COR-L47 (cell line): ENCODE measurements around the gene LRCH1.

Source experiments
- DNase-seq: peaks from one replicate; lab custom pipeline; 2025; lab: John Stamatoyannopoulos, UW

LRCH1 gene

DNA sequence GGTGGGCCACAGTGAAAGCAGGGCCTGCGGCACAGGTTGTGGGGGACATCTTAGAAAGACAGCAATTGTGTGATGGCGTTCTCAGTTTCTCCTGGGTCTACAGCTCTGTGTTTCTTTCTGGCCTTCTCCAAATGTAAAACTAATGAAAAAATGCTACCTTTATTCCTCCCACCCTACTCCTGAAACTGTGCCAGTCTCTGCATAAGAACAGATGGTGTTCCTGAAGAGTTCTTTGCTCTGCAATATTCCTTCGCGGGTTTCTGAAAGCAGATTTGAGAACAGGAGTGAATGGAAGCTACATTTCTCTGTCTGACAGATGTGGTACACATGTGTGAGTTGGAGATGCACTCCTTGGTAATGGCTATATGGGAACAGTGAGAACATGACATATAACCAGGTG is 18.0 kb upstream of the LRCH1 start:
- DNase-seq: no peak

DNA sequence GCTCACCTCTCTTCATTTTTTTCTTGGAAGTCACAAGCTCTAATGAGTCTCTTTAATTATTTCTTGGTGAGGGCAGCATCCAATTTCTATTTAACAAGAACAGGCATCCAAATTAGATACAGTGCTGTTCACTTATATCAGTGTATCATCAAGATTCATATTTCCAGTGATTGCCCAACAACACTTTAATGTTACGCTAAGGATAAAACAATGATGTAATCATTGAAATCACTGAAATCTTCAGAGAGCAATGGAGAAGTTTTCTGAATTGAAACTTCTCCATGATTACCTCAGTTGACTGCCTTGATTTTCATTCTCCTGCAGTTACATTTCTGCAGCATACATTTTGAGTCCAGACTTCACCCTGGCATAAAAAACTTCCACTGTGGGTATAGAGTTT is 17.1 kb upstream of the LRCH1 start:
- no peak for DNase-seq

DNA sequence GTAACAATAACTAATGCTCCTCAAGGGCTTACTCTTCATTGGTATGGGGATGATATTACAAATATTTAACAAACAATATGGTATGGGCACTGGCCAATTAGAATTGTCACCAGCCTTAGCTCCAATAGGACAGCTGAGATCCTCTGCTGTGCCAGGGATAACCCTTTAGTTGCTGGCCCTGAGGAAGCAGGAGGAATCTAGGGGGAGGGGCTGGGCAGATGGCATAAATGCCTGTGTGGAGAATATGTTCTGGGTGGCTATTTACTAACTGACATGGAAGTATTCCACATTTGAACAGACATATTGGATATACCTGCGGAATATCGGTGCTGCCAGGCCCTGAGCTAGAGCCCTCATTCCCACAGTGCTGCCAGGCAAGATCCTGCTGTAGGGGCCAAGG is 16.6 kb upstream of the LRCH1 start:
- no peak for DNase-seq

DNA sequence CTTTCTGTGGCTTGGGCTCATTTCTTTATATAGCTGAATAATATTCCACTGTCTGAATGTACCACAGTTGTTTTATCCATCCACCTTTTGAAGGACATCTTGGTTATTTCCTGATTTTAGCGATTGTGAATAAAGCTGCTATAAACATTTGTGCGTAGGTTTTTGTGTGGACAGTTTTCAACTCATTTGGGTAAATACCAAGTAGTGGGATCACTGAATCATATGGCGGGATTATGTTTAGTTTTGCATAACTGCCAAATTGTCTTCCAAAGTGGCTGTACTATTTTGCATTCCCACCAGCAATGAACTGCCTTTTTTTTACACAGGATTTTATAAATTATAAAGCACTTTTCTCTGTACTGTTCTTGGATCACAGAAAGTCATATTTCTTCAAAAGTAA is 13.7 kb upstream of the LRCH1 start:
- DNase-seq: no peak

DNA sequence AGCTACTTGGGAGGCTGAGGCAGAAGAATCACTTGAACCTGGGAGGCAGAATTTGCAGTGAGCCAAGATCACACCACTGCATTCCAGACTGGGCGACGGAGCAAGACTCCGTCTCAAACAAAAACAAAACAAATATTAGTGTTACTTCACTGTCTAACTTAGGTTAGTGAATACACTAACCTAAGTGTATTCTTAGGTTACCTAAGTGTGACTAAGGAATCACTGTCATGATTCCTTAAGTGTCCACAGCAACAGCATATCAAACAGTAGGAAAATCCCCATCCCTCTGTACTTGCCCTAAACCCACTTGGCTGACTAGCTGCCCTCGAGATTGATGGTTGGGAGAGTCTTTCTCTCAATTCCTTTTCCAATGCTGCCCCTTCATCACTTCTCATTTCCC is 11.8 kb upstream of the LRCH1 start:
- no peak for DNase-seq

DNA sequence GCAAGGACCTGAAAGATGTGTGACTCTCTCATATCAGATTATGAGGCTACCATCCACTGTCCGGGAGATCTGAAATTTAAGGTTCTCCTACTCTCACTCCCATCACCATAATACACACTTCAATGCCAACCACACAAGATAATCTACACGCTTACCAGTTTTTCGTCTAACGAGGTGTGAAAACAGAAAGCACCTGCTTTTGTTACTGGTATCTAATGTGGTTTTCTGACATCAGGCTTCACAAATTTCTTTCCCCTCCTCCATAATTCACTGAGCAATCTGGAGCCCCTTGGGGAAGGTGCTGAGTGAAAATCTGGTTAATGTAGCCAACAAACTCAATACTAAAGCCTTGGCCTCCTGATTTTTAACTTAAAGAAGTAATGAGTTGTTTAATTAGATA is 10.1 kb upstream of the LRCH1 start:
- no peak for DNase-seq

DNA sequence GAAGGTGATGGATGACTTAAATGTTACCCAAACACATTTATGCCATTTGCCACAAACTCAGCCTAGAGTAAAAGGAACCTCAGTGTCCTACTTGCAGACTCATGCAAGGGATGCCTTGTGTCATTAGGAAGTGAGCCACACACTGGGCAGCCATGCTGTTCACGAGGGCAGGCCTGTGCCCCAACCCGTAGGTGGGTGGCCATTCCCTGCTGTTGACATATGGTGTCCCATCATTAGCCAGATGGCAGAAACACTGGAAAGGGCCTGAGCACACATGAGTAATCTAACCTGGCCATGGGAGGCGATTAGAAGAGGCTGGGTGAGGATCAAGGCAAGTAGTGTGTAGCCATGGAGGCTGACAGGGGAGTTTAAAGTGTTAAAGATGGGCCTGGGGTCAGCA is 9.7 kb upstream of the LRCH1 start:
- no peak for DNase-seq

DNA sequence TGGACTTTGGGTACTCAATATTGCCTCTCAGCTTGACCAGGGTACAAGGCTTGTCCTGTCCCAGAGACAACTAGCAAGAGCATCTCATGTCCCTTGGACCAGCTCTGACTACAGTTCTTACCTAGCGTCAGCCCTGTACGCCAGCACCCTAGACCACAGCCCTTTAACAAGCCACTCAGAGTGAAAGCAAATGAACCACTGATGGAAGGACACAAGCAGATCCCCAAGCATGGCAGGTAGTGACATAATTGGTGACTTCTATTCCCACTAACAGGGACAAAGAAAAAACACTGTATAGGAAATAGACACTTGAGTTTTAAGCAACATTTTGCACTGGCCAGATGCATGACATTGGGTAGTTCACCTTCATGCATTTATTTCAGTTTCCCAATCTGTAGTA is 8.8 kb upstream of the LRCH1 start:
- no peak for DNase-seq

DNA sequence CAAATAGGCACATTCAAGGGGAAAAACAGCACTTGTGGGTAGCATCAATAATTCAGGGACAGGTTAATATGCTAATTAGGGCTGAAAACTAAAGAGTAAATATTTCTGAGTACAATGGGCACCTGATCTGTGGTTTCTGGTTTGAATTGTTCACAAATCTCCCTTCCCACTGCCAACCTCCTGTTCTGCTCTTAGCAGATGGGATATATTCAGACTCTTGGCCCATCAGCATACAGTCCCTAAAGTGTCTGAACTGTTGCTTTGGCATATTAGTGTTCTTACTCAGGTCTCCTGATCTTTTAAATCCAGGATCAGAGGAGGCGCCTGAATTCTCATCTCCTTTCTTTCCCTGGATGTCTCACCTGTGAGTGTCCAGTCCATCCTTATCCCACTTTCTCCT is 8.2 kb upstream of the LRCH1 start:
- no peak for DNase-seq

DNA sequence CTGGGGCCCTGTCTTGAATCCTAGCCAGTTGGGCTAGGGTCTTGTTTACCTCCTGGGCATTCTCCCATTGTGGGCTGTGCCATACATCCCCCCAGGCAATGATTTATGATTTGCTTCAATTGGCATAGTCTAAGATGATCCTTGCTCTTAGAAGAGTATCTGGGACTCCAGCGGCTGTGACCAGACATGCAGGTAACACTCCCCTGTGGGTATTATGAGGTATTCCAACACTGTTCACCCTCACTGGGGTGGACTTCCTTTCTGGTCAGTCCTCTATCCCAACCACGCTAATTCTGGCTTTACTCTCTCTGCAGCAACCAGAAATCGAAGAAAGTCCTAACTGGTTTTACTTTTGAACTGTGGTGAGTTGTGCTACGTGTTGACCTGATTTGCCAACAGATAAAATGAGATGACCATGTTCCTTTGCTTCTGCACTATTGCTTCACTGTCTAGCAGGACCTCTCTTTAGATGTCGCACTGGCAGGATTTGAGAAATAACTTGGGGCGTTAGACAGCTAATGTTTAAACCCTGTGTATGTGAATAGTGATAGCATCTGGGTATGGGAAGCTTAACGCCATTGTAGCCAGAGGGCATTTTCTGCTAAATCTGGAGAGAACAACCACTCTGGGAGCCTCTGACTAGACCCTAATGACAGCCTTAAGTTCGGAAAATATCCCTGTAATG is 6.7 kb upstream of the LRCH1 start:
- DNase-seq: no peak

DNA sequence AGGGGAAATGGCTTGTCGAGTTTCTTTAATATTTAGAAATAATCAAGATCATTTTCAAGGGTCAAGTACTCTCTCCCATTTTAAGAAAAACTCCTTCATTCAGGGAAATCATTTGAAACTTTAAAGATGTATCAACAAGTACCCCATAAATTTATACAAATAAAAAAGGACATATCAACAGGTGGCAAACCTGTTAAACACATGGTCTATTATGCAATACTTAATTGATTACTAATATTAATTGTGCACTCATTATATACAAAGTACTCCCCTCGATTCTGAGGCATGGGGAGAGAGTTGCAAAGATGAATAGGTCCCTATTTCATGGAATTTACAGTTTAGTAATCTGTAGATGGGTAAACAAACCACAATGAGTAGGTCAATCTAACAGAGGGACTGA is 2.1 kb upstream of the LRCH1 start:
- no peak for DNase-seq

DNA sequence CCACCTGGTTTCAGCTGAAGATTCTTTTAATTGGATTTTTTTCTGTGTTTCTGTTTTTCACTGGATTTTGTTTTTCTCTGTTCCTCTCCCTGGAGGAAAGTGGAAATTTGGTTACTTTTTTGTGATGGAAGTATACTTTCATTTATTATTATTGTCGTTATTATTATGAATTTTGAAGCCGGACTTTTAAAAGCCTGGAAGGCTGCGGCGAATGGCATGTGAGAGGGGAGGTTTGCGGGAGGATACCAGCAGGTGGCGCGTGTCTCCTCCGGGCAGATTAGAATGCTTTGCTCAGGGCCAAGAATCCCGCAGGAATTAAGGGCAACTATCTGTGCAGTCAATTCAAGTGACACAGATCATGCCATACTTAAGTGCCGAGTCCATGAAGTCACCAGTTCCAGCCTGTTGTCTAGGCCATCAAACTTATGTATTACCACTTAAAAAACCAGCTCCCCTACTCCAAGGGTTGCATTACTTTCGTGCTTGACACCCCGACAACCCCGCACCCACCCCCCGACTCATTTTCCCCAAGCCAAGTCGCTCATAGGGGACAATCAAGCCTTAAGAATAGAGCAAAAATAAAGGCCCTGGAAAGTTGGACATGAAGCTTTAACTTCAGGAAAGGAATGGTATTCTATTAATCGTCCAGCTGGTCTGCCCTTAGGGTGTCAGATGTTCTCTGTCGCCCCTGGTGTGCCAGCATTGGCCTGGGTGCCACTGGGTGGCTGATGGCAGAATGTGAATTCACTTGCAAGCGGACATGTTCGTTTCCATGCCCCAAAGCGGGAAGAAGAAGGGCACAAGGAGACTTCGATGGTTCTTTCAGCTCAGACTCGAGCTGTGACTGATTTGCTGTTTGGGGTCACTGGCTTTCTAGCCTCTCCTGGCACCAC is 1.3 kb upstream of the LRCH1 start:
- DNase-seq: peak; percentile 78

DNA sequence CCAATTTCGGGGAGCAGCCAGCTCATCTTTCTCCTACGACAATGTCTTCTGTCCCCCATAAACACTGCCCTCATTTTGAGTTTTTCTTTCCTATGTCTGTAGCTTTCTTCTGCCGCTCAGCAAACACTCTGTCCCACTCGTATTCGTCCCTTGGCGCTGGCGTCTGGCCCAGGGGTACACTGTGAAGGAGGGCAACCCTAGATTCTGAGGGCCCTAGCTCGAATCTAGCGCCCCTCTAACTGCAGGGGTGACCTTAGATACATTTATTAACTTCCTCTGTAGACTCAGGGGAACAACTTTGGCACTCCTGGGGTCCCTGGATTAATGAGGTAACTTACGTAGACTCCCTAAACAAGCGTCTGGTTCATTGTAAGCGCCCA is 677 bp upstream of the LRCH1 start:
- no peak for DNase-seq

DNA sequence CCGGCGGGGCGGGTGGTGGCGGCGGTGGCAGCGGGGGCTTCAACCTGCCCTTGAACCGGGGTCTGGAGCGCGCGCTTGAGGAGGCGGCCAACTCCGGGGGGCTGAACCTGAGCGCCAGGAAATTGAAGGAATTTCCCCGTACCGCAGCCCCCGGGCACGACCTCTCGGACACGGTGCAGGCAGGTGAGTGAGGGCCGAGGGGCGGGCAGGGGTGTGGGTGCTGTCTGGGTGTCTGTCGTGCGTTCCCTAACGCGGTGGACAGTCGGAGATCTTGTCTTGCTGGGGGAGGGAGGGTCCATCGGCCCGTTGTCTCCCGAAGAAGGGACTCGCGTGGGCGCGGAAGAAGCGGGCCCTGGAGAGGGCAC is 533 bp downstream of the LRCH1 start:
- no peak for DNase-seq

DNA sequence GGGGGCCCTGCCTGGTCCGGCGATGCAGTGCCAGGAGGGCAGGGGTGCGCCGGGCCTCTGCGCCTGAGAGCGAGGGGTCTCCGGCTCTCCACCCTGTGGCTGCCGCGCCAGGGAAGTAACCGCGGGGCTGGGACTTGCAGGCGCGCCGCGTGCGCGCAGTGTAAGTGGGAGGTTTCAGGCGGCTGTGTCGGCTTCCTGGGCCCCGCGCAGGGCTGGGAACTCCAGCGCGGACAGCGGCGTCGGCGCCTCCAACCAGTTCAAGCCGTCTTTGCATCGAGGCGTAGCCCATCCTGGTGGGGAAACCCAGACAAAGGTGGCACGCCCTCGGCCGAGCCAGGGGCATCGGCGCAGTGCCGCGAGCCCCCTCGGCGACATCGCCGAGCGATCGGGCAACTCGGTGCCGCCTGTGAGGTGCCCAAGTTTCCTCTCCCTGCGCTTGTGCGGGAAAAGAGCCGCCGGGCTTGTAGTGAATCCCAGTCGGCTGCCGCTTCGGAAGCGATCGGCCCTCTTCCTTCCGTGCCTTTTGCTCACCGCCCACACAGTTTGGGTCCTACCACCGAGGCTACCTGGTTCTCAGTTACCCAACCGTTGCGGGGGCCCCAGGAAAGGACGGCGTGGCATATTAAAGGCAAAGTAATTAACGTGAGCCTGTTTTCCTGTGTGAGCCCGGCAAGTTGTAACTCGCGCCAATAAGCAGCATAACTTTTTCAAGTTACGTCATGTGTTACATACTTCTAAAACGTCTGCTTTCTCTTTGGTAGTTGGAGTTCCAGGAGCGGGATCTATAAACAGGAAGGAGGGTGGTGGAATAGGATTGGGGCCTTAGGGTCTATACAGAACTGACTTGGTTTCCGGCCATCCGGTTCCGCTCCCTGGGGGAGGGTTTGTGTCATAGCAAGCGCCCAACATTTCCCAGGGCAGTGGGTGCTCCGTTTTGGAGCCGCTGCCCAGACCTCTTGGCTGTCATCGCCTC is 1.2 kb downstream of the LRCH1 start:
- DNase-seq: peak; percentile 74

DNA sequence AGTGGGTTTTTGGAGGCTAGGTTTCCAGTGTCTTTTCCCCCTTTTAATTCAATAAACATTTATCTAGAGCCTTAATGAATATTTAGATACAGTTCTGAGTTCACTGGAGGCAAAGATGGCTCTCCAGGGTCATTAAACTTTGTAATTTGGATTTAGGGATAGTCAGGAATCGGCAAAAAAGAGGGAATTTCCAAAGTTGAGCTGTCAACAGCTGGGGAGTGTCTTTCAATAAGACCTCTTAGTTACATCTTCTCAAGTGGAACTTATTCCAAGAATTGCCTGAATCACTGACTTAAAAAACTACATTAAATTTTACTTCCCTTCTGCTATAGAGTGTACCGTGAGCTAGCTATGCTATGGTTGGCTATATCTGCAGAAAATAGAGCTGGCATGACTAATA is 2.0 kb downstream of the LRCH1 start:
- no peak for DNase-seq

DNA sequence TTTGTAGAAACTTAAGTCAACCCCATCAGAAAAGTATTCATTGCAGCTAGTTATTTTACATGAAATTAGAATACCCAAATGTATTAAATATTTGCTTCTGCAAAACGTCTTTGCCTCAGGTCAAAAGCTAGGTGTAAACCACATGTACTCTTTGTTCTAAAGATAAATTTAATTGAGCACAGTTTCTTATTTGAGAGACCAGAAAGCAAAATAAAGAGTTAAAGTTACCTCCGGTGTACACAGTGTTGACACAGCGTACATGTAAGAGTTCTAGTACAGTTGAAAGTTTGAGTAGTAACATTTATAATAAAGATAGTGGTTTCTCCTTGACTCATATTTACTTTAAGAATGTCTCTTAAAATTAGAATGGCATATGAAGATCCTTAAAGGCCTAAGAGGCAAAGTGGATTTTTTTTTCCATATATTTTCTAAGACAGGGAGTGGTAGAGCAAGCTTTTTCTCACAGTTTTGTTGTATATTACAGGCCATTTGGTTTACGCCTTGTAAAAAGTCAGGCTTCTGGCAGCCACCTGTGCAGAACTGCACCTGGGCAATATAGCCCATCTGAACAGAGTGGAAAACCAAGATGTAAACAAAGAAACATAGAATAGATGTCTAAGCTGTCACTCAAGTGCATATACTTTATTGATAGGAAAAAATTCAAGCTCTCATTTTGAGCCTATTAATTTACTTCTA is 2.9 kb downstream of the LRCH1 start:
- no peak for DNase-seq

DNA sequence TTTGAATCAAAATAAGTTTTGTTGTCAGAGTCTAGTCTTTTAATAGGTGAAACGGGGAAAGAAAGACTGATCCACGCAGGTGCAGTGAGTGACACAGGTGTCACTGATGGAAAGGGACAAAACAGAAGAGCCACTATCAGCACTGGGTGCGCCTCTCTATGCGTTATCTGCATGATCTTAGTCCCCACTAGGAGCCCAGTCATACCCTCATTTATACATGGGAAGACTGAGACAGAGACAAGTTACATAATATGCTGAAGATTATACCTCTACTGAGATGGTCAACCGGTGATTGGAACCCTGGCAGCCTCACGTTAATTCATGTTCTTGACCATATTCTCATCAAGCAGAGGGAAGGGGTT is 3.4 kb downstream of the LRCH1 start:
- DNase-seq: no peak

DNA sequence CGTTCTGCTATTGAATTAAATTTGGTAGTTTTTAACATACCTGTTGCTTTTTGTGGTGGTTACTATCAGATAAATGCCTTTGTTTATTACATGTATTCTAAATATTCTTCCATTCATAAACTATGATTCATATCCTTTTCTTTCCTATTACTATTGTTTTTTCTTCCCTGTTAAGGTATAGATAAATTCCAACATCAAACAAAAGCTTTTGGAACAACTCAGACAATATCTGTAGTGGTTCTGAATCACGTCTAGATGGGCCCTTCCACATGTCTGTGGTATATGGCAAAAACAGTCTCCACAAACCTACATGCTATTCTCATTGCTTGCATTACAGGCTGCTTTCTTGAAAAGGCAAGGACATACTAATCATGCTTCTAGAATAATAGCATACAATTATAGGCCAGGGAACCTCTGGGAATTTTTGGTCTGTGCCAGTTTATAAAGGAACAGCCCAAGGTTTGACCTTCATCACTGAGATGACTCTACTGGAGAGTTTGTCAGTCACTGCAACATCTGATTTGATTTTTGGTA is 6.4 kb downstream of the LRCH1 start:
- no peak for DNase-seq

DNA sequence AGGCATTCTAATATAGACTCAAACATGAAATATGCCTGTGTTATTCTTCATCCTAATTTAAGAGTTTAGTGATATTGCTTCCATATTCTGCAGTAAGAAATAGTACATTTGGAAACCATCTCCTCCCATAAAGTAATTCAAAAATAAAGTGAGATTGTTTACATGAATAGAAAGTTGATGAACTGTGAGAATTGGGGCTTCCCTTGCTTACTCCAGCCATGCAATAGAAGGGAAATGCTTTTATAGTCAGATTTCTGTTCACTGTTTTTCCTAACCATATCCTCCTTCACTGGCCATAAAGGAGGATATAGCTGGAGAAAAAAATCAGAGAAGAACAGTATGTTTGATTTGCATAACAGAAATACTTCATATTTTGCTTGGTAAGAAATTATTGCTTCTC is 7.8 kb downstream of the LRCH1 start:
- DNase-seq: no peak

DNA sequence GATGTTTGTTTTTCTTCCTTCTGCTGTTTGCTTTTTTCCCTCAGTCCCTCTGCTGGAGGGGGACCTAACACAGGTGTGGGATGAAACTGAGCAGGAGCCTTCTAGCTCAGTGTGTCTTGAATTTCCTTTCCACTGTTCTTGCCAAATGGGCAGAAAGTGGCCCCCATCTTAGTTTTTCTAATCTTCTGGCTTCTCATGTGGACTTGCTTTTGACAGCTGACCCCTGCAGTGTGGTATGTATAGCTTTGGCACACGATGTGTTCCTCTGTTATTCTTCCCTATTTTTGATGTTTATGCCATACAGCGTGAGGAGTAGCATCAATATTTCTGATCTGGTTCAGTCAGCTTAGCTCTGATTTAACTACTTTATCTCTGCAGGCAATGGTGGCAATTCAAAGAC is 8.3 kb downstream of the LRCH1 start:
- no peak for DNase-seq

DNA sequence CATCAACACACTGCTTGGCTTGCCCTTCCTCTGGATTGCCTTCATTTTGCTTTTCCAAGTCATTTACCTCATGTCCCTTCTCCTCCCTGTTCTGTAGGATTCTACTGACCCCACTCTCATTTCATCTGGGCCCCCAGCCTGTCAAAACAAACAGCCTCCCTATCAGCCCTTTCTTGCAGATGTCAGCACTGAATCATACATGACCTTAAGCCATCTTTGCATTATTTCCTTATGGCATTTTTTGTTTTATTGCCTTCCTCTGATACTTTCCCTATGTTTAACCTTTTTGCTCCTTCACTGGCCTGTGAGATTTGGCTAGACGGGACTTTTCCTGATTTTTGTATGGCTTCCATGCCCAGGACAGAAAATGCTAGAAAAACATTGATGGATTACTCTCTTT is 8.7 kb downstream of the LRCH1 start:
- no peak for DNase-seq
